GM23338 (cell line): ENCODE results near the gene TSHZ2. TPM values are rescaled to one million over a fixed set of nuclear protein-coding genes. Genes with fewer than 3 reads are reported as not detected.

Source experiments
- ATAC-seq: fragments of 200-7000 bp; cut with Tn5 transposase; 3 replicates; pipeline ENCODE4 v1.9.1; 2020
- DNase-seq: peaks from one replicate; pipeline ENCODE4 v3.0.0-alpha.2; 2015; ENCODE audit warnings: low spot score
- H2AFZ ChIP-seq: fragments of 200-600 bp; sonication (generic); 2 replicates; pipeline ENCODE4 v1.8.0; 2016; ENCODE audit warnings: antibody characterized with exemption, mild to moderate bottlenecking, moderate library complexity
- H3F3A ChIP-seq: fragments of 200-600 bp; sonication (generic); replicated peaks from 2 replicates; pipeline ENCODE4 v1.8.0; 2017; ENCODE audit warnings: antibody characterized with exemption, mixed run types, low read depth
- H3K27ac ChIP-seq: fragments of 200-600 bp; sonication (generic); 2 replicates; pipeline ENCODE4 v1.6.1; 2016; ENCODE audit warnings: low read depth
- H3K27me3 ChIP-seq: fragments of 200-600 bp; sonication (generic); 2 replicates; pipeline ENCODE4 v1.8.0; 2016; ENCODE audit warnings: mild to moderate bottlenecking, mixed run types, moderate library complexity; ENCODE audit not compliant: insufficient read depth
- H3K36me3 ChIP-seq: fragments of 200-600 bp; sonication (generic); 2 replicates; pipeline ENCODE4 v1.8.0; 2016; ENCODE audit warnings: mild to moderate bottlenecking; ENCODE audit not compliant: insufficient read depth
- H3K4me1 ChIP-seq: fragments of 200-600 bp; sonication (generic); 2 replicates; pipeline ENCODE4 v1.8.0; 2016; ENCODE audit warnings: mild to moderate bottlenecking, moderate library complexity; ENCODE audit not compliant: insufficient read depth
- H3K4me2 ChIP-seq: fragments of 200-600 bp; sonication (generic); 2 replicates; pipeline ENCODE4 v1.7.1; 2017; ENCODE audit warnings: mixed run types
- H3K4me3 ChIP-seq: fragments of 200-600 bp; sonication (generic); 2 replicates; pipeline ENCODE4 v1.6.1; 2016; ENCODE audit warnings: mixed run types
- H3K79me2 ChIP-seq: fragments of 200-600 bp; sonication (generic); replicated peaks from 2 replicates; pipeline ENCODE4 v1.8.0; 2017; ENCODE audit warnings: mild to moderate bottlenecking; ENCODE audit not compliant: insufficient read depth
- H3K9me2 ChIP-seq: fragments of 200-600 bp; sonication (generic); 2 replicates; pipeline ENCODE4 v1.8.0; 2017; ENCODE audit not compliant: insufficient read depth
- H4K20me1 ChIP-seq: fragments of 200-600 bp; sonication (generic); replicated peaks from 2 replicates; pipeline ENCODE4 v1.8.0; 2017; ENCODE audit warnings: mild to moderate bottlenecking; ENCODE audit not compliant: insufficient read depth
- H3K27ac Mint-ChIP-seq: 2 replicates; pipeline ENCODE4 v1.8.0; 2020; ENCODE audit warnings: inconsistent platforms, mild to moderate bottlenecking, moderate library complexity, mixed read lengths
- H3K27me3 Mint-ChIP-seq: 3 replicates; pipeline ENCODE4 v1.8.0; 2022; ENCODE audit warnings: low read depth, mild to moderate bottlenecking, moderate library complexity, mixed read lengths, inconsistent platforms; ENCODE audit not compliant: insufficient read depth, poor library complexity
- H3K36me3 Mint-ChIP-seq: 3 replicates; pipeline ENCODE4 v1.8.0; 2021; ENCODE audit warnings: low read depth, mild to moderate bottlenecking, inconsistent platforms, moderate library complexity, mixed read lengths
- H3K4me1 Mint-ChIP-seq: 3 replicates; pipeline ENCODE4 v1.8.0; 2020; ENCODE audit warnings: mild to moderate bottlenecking, inconsistent platforms, mixed read lengths
- H3K4me3 Mint-ChIP-seq: 3 replicates; pipeline ENCODE4 v1.8.0; 2021; ENCODE audit warnings: moderate library complexity, mild to moderate bottlenecking, inconsistent platforms, mixed read lengths
- H3K9me3 Mint-ChIP-seq: 3 replicates; pipeline ENCODE4 v1.8.0; 2020; ENCODE audit warnings: moderate library complexity, mild to moderate bottlenecking, inconsistent platforms, mixed read lengths
- CREB1 ChIP-seq: fragments of 250-450 bp; sonication (Bioruptor Pico); IDR thresholded peaks from 2 replicates; pipeline ENCODE4 v1.5.0; 2020; ENCODE audit warnings: low read depth, mild to moderate bottlenecking, moderate library complexity
- ETS1 ChIP-seq: IDR thresholded peaks from 2 replicates; pipeline ENCODE4 v1.6.1; 2016; ENCODE audit warnings: antibody characterized with exemption
- EZH2 ChIP-seq: fragments of 200-600 bp; sonication (generic); IDR thresholded peaks from one replicate; pipeline ENCODE4 v1.8.0; 2017; ENCODE audit warnings: antibody characterized with exemption, mild to moderate bottlenecking, low read depth; ENCODE audit not compliant: unreplicated experiment
- EZH2phosphoT487 ChIP-seq: fragments of 200-600 bp; sonication (generic); IDR thresholded peaks from one replicate; pipeline ENCODE4 v1.8.1; 2018; ENCODE audit warnings: antibody characterized with exemption; ENCODE audit not compliant: unreplicated experiment
- JUNB ChIP-seq: IDR thresholded peaks from one replicate; pipeline ENCODE4 v1.6.1; 2016; ENCODE audit warnings: antibody characterized with exemption; ENCODE audit not compliant: unreplicated experiment
- POLR2AphosphoS5 ChIP-seq: IDR thresholded peaks from 2 replicates; pipeline ENCODE4 v1.6.1; 2016; ENCODE audit warnings: antibody characterized with exemption, low read depth
- REST ChIP-seq: IDR thresholded peaks from one replicate; pipeline ENCODE4 v1.6.1; 2018; ENCODE audit warnings: antibody characterized with exemption; ENCODE audit not compliant: unreplicated experiment
- STAT1 ChIP-seq: IDR thresholded peaks from one replicate; pipeline ENCODE4 v1.6.1; 2016; ENCODE audit warnings: antibody characterized with exemption; ENCODE audit not compliant: unreplicated experiment
- polyA plus RNA-seq: library from polyadenylated mRNA; unstranded; fragments of >200 nt; fragmentation: Nextera tagmentation; extraction: Ambion mirVana; gene quantifications from 2 replicates; pipeline ENCODE4 v1.2.1, GENCODE V29; 2016
- total RNA-seq: library from RNA; depleted of rRNA; stranded (reverse); fragments of >200 nt; shearing (Covaris generic); gene quantifications from 2 replicates; pipeline ENCODE4 v1.2.3, GENCODE V29; 2014
- TF ChIP-seq, protein P1 (sequence below), 2 experiments: fragments of 200-600 bp in 1 of 2; sonication (generic) in 1 of 2; conservative IDR thresholded peaks; 2 replicates each; pipeline versions ENCODE4 v1.5.1 to v1.6.1; 2016 to 2017; ENCODE audit warnings: antibody characterized with exemption in 2 of 2, low read depth in 2 of 2, mild to moderate bottlenecking in 2 of 2, moderate library complexity in 1 of 2

The TSHZ2 gene
- total and polyA plus RNA-seq, 2 experiments from 2014 or later, result 0.49 to 1.3 TPM

GRCh38 chr20:53335555-53335954 lies 363.4 kb downstream of the TSHZ2 start:
- Histone ChIP-seq H3K27me3 (no peaks in the 10 kb centered on the region), H4K20me1 (no peaks in the 10 kb centered on the region), H3K4me1 (no peaks in the 10 kb centered on the region), H3K4me3 (no peak overlapping the region), H3K79me2 (no peaks in the 10 kb centered on the region), H3F3A (no peaks in the 10 kb centered on the region), H3K27ac (no peak overlapping the region), H3K4me2 (no peak overlapping the region), H3K36me3 (no peaks in the 10 kb centered on the region), H3K9me2 (0 out of 2 replicates have a peak, but pooled peaks cover 5% of the 10 kb centered on the region), H2AFZ (no peak overlapping the region)
- Mint-ChIP-seq H3K36me3 (no peaks in the 10 kb centered on the region; the same call in 2 of the 3 replicates), H3K27ac (no peak overlapping the region), H3K27me3 (peaks cover 14% of the 10 kb centered on the region), H3K4me3 (no peak overlapping the region), H3K4me1 (peaks cover 16% of the 10 kb centered on the region), H3K9me3 (no peaks in the 10 kb centered on the region)
- DNase-seq, result no peak
- no peak for ATAC-seq
- TF ChIP-seq STAT1, result no peak
- no peak for TF ChIP-seq JUNB
- no peak for TF ChIP-seq CREB1

- no peak overlapping the region for H3K4me2 ChIP-seq
- TF ChIP-seq, protein P1, sequence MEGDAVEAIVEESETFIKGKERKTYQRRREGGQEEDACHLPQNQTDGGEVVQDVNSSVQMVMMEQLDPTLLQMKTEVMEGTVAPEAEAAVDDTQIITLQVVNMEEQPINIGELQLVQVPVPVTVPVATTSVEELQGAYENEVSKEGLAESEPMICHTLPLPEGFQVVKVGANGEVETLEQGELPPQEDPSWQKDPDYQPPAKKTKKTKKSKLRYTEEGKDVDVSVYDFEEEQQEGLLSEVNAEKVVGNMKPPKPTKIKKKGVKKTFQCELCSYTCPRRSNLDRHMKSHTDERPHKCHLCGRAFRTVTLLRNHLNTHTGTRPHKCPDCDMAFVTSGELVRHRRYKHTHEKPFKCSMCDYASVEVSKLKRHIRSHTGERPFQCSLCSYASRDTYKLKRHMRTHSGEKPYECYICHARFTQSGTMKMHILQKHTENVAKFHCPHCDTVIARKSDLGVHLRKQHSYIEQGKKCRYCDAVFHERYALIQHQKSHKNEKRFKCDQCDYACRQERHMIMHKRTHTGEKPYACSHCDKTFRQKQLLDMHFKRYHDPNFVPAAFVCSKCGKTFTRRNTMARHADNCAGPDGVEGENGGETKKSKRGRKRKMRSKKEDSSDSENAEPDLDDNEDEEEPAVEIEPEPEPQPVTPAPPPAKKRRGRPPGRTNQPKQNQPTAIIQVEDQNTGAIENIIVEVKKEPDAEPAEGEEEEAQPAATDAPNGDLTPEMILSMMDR (conservative IDR thresholded peaks at IDR 0.05; ENCODE audit: low read depth in 2 of 2), result peak in 1 of 2 experiments; percentile 39; a peak in 1 of 4 replicates
- TF ChIP-seq EZH2phosphoT487, result no peak
- Mint-ChIP-seq H3K36me3 (no peaks in the 10 kb centered on the region; the same call in 2 of the 3 replicates), H3K4me1 (peaks cover 5% of the 10 kb centered on the region; the same call in 2 of the 3 replicates), H3K4me3 (no peak overlapping the region), H3K9me3 (no peaks in the 10 kb centered on the region), H3K27me3 (peaks cover 7% of the 10 kb centered on the region), H3K27ac (no peak overlapping the region)
- H3K9me2 ChIP-seq, result 0 out of 2 replicates have a peak, but pooled peaks cover 5% of the 10 kb centered on the region
- no peak overlapping the region for H3K27ac ChIP-seq
- no peaks in the 10 kb centered on the region for H3K27me3 ChIP-seq
- no peak overlapping the region for H3K4me3 ChIP-seq
- H3F3A ChIP-seq, result no peaks in the 10 kb centered on the region
- ATAC-seq (no peak), DNase-seq (no peak)
- H3K79me2 ChIP-seq, result no peaks in the 10 kb centered on the region
- H4K20me1 ChIP-seq, result no peaks in the 10 kb centered on the region
- H3K36me3 ChIP-seq, result no peaks in the 10 kb centered on the region
- no peaks in the 10 kb centered on the region for H3K4me1 ChIP-seq
- no peak overlapping the region for H2AFZ ChIP-seq
Measured at GRCh38 chr20:53336892-53337291, 364.7 kb downstream of the TSHZ2 start.

DNA sequence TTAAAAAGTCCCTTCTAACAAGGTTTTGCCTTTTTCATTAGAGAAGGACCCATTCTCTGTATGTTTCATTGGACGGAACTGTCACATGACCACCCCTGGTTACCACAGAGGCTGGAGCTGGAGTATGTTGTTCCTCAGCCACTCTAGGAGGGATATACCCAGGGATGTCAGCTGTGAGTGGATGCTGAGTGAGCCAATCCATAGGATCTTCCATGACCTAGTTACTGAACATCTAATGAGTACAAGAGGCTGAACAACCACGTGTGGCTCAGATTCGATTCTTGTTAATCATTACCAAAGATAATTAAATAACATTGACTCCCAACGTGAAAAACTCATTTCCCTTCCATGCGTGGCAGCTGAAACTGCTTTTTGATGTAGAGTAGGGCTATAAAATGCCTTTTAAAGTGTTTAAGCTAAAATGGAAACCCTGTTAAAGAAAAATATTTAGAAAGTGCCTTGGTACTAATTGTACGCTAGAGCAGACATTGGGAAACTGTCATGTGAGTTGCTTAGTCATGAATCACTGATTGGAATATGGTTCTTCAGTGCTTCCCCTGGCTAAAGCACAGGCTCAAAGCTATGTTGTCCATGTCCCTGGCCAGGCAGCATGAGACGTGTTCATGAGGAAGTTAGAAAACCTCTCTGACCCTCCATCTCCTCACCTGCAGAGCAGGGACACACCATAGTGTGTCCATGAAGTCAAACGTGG lies 365.4 kb downstream of the TSHZ2 start:
- no peaks in the 10 kb centered on the region for H3K79me2 ChIP-seq
- no peak overlapping the region for H3K4me2 ChIP-seq
- H3K27me3 ChIP-seq, result no peaks in the 10 kb centered on the region
- H3K27ac ChIP-seq, result no peak overlapping the region
- H3K9me2 ChIP-seq, result 0 out of 2 replicates have a peak, but pooled peaks cover 5% of the 10 kb centered on the region
- no peak for ATAC-seq
- H3K36me3 Mint-ChIP-seq, result no peaks in the 10 kb centered on the region; the same call in 2 of the 3 replicates
- H3K27ac Mint-ChIP-seq, result no peak overlapping the region
- H3K4me1 ChIP-seq, result no peaks in the 10 kb centered on the region
- H4K20me1 ChIP-seq, result no peaks in the 10 kb centered on the region
- no peaks in the 10 kb centered on the region for H3F3A ChIP-seq
- H3K4me3 ChIP-seq, result no peak overlapping the region
- H2AFZ ChIP-seq, result no peak overlapping the region
- peaks cover 5% of the 10 kb centered on the region; the same call in 2 of the 3 replicates for H3K4me1 Mint-ChIP-seq
- H3K36me3 ChIP-seq, result no peaks in the 10 kb centered on the region
- H3K9me3 Mint-ChIP-seq, result no peaks in the 10 kb centered on the region
- H3K27me3 Mint-ChIP-seq, result peaks cover 5% of the 10 kb centered on the region
- no peak overlapping the region for H3K4me3 Mint-ChIP-seq
- DNase-seq, result no peak
- TF ChIP-seq REST, result no peak
- no peak for TF ChIP-seq EZH2
- TF ChIP-seq POLR2AphosphoS5, result no peak
- TF ChIP-seq, protein P1 (conservative IDR thresholded peaks at IDR 0.05; ENCODE audit: low read depth in 2 of 2), result no peak
- no peak for TF ChIP-seq STAT1
- no peak for TF ChIP-seq ETS1
